H1 (cell line): Measurements from ENCODE around the gene SCN3B. TPM values are rescaled to one million over a fixed set of nuclear protein-coding genes. Genes with fewer than 3 reads are reported as not detected.

Experiments used
- CHD1 ChIP-seq: IDR thresholded peaks from 2 replicates; pipeline ENCODE4 v1.6.1; 2012; ENCODE audit warnings: low read depth, low read length, improper control_type of control experiment
- CTCF ChIP-seq, 3 experiments: IDR thresholded peaks; 1 replicate in 2 of 3; 2 replicates in 1 of 3; pipeline versions ENCODE4 v1.5.1 to v1.6.1; 2011; ENCODE audit warnings: low read length in 3 of 3, mild to moderate bottlenecking in 3 of 3, inconsistent platforms in 2 of 3, low read depth in 1 of 3, moderate library complexity in 1 of 3; ENCODE audit not compliant: insufficient read depth in 1 of 3; ENCODE audit errors: control extremely low read depth in 1 of 3
- MAFK ChIP-seq: IDR thresholded peaks from 2 replicates; pipeline ENCODE4 v1.6.1; 2012; ENCODE audit warnings: low read depth, mild to moderate bottlenecking, improper control_type of control experiment, low read length
- NANOG ChIP-seq: IDR thresholded peaks from 2 replicates; pipeline ENCODE4 v1.6.1; 2011; ENCODE audit warnings: low read length, low read depth, mild to moderate bottlenecking, inconsistent platforms; ENCODE audit not compliant: insufficient read depth, poor library complexity, severe bottlenecking
- TBP ChIP-seq: IDR thresholded peaks from 2 replicates; pipeline ENCODE4 v1.6.1; 2011; ENCODE audit warnings: low read depth, low read length, improper control_type of control experiment
- polyA plus RNA-seq, 7 experiments: library from polyadenylated mRNA; depleted of rRNA in 3 of 7; stranded (reverse) in 5 of 7; unstranded in 2 of 7; fragments of >200 nt in 5 of 7; fragments of 200-250 nt in 2 of 7; gene quantifications; 1 replicate in 5 of 7; 2 replicates in 1 of 7; 4 replicates in 1 of 7; pipeline versions ENCODE4 v1.2.1 to v1.2.3, GENCODE V29; 2011 to 2013; ENCODE audit warnings: missing spikeins in 2 of 7, mixed read lengths in 2 of 7
- total RNA-seq: library from RNA; stranded (reverse); fragmentation: NEBNext Ultra II Directional; extraction: Animal tissue kit (Norgen Biotek cat#: 25700); gene quantifications from 2 replicates; pipeline ENCODE4 v1.2.1, GENCODE V29; 2021

SCN3B gene
- total and polyA plus RNA-seq, 2 of the 8 experiments (the other 6 are each of a cell fraction or from before 2014, with no cell fraction given): 0.67 to 1.1 TPM

DNA sequence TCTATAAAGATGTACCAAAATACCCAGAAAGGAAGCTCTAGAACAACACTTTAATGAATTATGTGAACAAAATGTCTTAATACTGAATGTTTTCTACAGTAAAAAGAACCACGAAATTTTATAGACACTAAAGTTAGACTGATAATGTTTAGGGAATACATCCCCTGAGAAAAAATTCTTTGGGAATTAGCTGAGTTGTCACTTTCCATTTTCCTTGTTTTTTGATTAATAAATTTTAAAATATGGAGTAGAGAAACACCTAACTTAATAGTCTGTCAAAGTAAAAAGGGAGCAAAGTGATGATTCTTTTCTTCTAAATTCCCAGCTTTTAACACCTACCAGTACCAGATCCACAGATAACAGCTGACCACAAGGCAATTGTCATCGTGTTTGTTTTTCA, 23.1 kb upstream of the SCN3B start (continued):
- TF ChIP-seq TBP (no peak), MAFK (no peak), NANOG (no peak), CTCF (IDR thresholded peaks at IDR 0.05; ENCODE audit: control extremely low read depth in 1 of 3, insufficient read depth in 1 of 3, low read depth in 1 of 3, low read length in 3 of 3) (no peak), CHD1 (no peak)
